Spinal cord (tissue), 10 donors: Measurements from ENCODE around the gene SLC7A9. TPM values are rescaled to one million over a fixed set of nuclear protein-coding genes. Genes with fewer than 3 reads are reported as not detected.
"Not testable (repeated sequence)": the region's sequence is repeated elsewhere in the genome, so short reads cannot be mapped to it uniquely, and the experiment has no call there.

Experiments used
- DNase-seq, 6 donors: peaks; one replicate each; pipeline versions ENCODE4 v3.0.0 to v3.0.0-alpha.2; 2013 to 2015; ENCODE audit warnings: low spot score in 6 of 6, low read depth in 4 of 6
- H3K27ac ChIP-seq: one replicate; pipeline ENCODE4 v1.5.1; 2013; ENCODE audit warnings: low read depth, low read length, control low read depth
- H3K27me3 ChIP-seq: one replicate; pipeline ENCODE4 v1.6.1; 2013; ENCODE audit warnings: low read length; ENCODE audit not compliant: control insufficient read depth, insufficient read depth
- H3K36me3 ChIP-seq: one replicate; pipeline ENCODE4 v1.6.1; 2013; ENCODE audit warnings: low read length; ENCODE audit not compliant: control insufficient read depth, insufficient read depth
- H3K4me1 ChIP-seq: one replicate; pipeline ENCODE4 v1.6.1; 2013; ENCODE audit warnings: low read length; ENCODE audit not compliant: control insufficient read depth, insufficient read depth
- H3K4me3 ChIP-seq: one replicate; pipeline ENCODE4 v1.5.1; 2013; ENCODE audit warnings: low read depth, low read length, control low read depth
- H3K9me3 ChIP-seq: one replicate; pipeline ENCODE4 v1.6.1; 2013; ENCODE audit warnings: low read length; ENCODE audit not compliant: control insufficient read depth, insufficient read depth
- WGBS: methylation state at CpG from one replicate; pipeline ENCODE4 v1.1.5; 2013; ENCODE audit warnings: missing lambda C conversion rate; ENCODE audit not compliant: insufficient coverage; 5-methylcytosine and 5-hydroxymethylcytosine counted together
- polyA plus RNA-seq, 2 donors: library from polyadenylated mRNA; unstranded; fragments of 120-200 nt; gene quantifications; one replicate each; pipeline ENCODE4 v1.2.1, GENCODE V29; 2013; ENCODE audit not compliant: insufficient read length in 2 of 2
- total RNA-seq, 2 donors: library from RNA; depleted of rRNA in 1 of 2; stranded (reverse); fragments of 120-200 nt in 1 of 2; fragments of >200 nt in 1 of 2; gene quantifications; one replicate each; pipeline versions ENCODE4 v1.2.3 to v1.2.4, GENCODE V29; 2013 to 2014
- donor health status: healthy.

Gene SLC7A9
- total and polyA plus RNA-seq, 4 donors, result 0.50 to 3.4 (median 1.5) TPM

DNA sequence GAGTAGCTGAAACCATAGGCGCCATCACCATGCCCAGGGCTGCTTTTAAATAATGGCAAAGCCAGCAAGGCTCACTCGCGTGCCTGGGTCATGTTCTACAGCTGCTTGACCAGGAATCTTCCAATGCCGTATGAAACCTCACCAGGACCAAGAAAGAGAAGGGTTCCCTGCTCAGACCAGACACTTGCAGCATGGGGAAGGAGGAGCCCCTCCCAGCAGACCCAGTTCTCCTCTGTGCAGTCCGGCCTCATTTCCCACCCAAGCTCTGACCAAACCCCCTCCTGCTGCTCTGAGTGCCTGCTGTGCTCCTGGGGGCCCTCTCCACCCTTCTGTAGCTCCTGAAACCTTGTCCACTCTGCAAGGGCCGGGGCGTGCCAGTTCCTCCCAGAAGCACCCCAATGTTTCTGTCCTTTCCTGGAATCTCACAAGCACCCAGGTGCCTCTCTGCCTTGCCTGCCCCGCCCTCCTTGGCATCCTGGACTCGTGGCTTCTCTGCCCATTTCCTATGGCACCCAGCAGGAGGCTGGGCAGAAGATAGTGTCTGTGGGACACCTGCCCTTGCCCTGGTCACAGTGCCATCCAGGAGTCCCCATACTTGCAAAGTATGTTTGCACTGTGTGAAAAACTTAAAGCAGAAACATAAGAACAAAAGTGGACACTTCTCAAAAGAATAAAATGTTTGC, 6.8 kb upstream of the SLC7A9 start:
- WGBS, result 88% methylated on average over 8 of the region's 9 CpGs
- Histone ChIP-seq H3K4me3 (no peak overlapping the region), H3K9me3 (no peaks in the 10 kb centered on the region), H3K27ac (no peak overlapping the region), H3K27me3 (no peaks in the 10 kb centered on the region), H3K4me1 (no peaks in the 10 kb centered on the region), H3K36me3 (peaks cover 44% of the 10 kb centered on the region)
- DNase-seq, result no peak

GRCh38 chr19:32875428-32875827, 5.9 kb upstream of the SLC7A9 start:
- Histone ChIP-seq H3K9me3 (no peaks in the 10 kb centered on the region), H3K27me3 (no peaks in the 10 kb centered on the region), H3K4me1 (peaks cover 3% of the 10 kb centered on the region), H3K4me3 (no peak overlapping the region), H3K27ac (no peak overlapping the region), H3K36me3 (peaks cover 41% of the 10 kb centered on the region)
- WGBS, result 74% methylated on average over 2 of the region's 7 CpGs
- DNase-seq, result no peak

DNA sequence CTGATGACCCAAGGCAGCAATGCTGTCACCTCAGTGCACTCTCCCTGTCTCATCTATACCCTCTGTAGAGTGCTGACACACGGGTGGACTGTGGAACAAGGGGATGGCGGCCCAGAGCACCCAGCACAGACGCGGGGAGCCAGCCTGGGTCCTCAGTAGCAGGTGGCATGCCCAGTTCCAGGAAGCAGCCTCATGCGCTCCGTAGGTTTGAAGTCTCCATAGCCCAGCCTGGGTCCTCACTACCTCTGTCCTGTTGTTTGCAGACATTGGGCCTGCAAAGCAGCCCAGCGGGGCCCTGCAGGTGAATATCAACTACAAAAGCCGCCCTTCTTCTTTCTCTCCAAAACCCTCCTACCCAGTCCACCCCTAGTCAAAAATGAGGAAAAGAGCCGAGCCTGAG, 5.0 kb upstream of the SLC7A9 start:
- H3K27me3 ChIP-seq, result no peaks in the 10 kb centered on the region
- no peaks in the 10 kb centered on the region for H3K9me3 ChIP-seq
- 88% methylated on average over 7 of the region's 9 CpGs for WGBS
- H3K4me3 ChIP-seq, result no peak overlapping the region
- peaks cover 3% of the 10 kb centered on the region for H3K4me1 ChIP-seq
- DNase-seq, result no peak
- no peak overlapping the region for H3K27ac ChIP-seq
- H3K36me3 ChIP-seq, result peaks cover 33% of the 10 kb centered on the region

DNA sequence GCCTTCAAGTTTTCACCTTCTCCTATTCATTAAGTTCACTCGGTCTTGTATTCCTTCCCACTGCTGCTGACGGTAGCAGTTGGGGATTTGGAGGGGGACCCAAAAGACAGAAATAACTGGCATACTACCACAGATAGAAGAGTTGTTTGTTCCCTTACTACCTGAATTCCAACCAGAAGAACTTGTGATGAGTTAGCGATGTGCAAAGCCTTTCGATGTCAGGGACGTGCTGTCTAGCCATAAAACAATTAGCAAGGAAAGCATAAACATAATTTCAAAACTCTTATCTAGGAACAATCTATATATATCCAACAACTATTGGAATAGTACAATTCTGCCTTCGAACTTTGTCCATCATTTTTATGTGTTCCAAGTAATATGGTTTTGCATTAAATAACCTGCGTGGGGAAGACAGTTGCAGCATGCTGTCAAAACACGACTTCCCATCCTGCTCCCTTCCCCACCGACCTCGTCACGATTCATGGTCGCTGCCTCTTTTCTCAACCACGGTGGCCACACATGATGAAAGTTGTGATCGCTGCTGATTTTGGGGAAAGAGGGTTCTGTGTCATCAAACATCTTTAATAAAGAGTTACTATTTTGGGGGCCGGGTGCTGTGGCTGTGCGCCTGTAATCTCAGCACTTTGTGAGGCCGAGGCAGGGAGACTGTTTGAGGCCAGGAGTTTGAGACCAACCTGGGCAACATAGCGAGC, 3.8 kb upstream of the SLC7A9 start:
- 97% methylated on average over 6 of the region's 18 CpGs for WGBS
- DNase-seq, result no peak
- no peak overlapping the region for H3K4me3 ChIP-seq
- peaks cover 21% of the 10 kb centered on the region for H3K36me3 ChIP-seq
- no peaks in the 10 kb centered on the region for H3K27me3 ChIP-seq
- H3K9me3 ChIP-seq, result no peaks in the 10 kb centered on the region
- peaks cover 3% of the 10 kb centered on the region for H3K4me1 ChIP-seq
- no peak overlapping the region for H3K27ac ChIP-seq

- Histone ChIP-seq H3K27me3 (no peaks in the 10 kb centered on the region), H3K9me3 (no peaks in the 10 kb centered on the region), H3K4me3 (no peak overlapping the region), H3K36me3 (peaks cover 16% of the 10 kb centered on the region), H3K27ac (no peak overlapping the region), H3K4me1 (peaks cover 3% of the 10 kb centered on the region)
- no CpG with 5 or more reads among the region's 3 CpGs for WGBS
- no peak for DNase-seq
Measured at GRCh38 chr19:32872391-32872790, 2.8 kb upstream of the SLC7A9 start.

- H3K27me3 ChIP-seq, result no peaks in the 10 kb centered on the region
- DNase-seq, result peak in 1 of 6 donors; percentile 9
- WGBS, result 68% methylated on average over 12 of the region's 12 CpGs
- H3K4me3 ChIP-seq, result no peak overlapping the region
- peaks cover 5% of the 10 kb centered on the region for H3K36me3 ChIP-seq
- no peak overlapping the region for H3K27ac ChIP-seq
- H3K9me3 ChIP-seq, result no peaks in the 10 kb centered on the region
- H3K4me1 ChIP-seq, result peaks cover 3% of the 10 kb centered on the region
Measured at GRCh38 chr19:32870981-32871451, 1.4 kb upstream of the SLC7A9 start.

- H3K4me3 ChIP-seq, result no peak overlapping the region
- 76% methylated on average over 17 of the region's 18 CpGs for WGBS
- no peak overlapping the region for H3K27ac ChIP-seq
- H3K36me3 ChIP-seq, result peaks cover 3% of the 10 kb centered on the region
- DNase-seq, result no peak
- H3K4me1 ChIP-seq, result peaks cover 3% of the 10 kb centered on the region
- H3K9me3 ChIP-seq, result no peaks in the 10 kb centered on the region
- H3K27me3 ChIP-seq, result no peaks in the 10 kb centered on the region
Measured at GRCh38 chr19:32869966-32870573, 503 bp upstream of the SLC7A9 start.

- no peak for DNase-seq
- Histone ChIP-seq H3K36me3 (peaks cover 12% of the 10 kb centered on the region), H3K4me3 (no peak overlapping the region), H3K27me3 (no peaks in the 10 kb centered on the region), H3K4me1 (peaks cover 3% of the 10 kb centered on the region), H3K27ac (no peak overlapping the region), H3K9me3 (no peaks in the 10 kb centered on the region)
- 82% methylated on average over 18 of the region's 19 CpGs for WGBS
Measured at GRCh38 chr19:32868206-32868950, 1.2 kb downstream of the SLC7A9 start.

DNA sequence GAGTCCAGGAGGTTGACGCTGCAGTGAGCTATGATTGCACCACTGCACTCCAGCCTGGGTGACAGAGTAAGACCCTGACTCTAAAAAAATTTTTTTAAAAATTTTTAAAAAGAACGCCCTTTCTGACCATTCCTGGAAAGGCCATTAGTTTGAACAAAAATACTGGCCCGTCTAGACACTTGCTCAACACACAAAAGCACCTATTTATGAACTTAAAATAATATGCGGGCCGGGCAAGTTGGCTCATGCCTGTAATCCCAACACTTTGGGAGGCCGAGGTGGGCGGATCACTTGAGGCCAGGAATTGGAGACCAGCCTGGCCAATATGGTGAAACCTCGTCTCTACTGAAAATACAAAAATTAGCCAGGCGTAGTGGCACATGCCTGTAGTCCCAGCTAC, 2.1 kb downstream of the SLC7A9 start:
- H3K4me3 ChIP-seq, DNase-seq, H3K27ac ChIP-seq, H3K9me3 ChIP-seq, H3K27me3 ChIP-seq, H3K4me1 ChIP-seq: not testable (repeated sequence)
- 92% methylated on average over 9 of the region's 9 CpGs for WGBS
- peaks cover 12% of the 10 kb centered on the region for H3K36me3 ChIP-seq
